Ammon's horn (tissue), 1 donor: ENCODE results near the gene LAX1.
"Not testable (repeated sequence)": the region's sequence is repeated elsewhere in the genome, so short reads cannot be mapped to it uniquely, and the experiment has no call there.

ENCODE experiments used
- DNase-seq: peaks from one replicate; pipeline ENCODE4 v3.0.0-alpha.2; 2016; ENCODE audit warnings: low spot score

LAX1 gene, protein sequence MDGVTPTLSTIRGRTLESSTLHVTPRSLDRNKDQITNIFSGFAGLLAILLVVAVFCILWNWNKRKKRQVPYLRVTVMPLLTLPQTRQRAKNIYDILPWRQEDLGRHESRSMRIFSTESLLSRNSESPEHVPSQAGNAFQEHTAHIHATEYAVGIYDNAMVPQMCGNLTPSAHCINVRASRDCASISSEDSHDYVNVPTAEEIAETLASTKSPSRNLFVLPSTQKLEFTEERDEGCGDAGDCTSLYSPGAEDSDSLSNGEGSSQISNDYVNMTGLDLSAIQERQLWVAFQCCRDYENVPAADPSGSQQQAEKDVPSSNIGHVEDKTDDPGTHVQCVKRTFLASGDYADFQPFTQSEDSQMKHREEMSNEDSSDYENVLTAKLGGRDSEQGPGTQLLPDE

DNA sequence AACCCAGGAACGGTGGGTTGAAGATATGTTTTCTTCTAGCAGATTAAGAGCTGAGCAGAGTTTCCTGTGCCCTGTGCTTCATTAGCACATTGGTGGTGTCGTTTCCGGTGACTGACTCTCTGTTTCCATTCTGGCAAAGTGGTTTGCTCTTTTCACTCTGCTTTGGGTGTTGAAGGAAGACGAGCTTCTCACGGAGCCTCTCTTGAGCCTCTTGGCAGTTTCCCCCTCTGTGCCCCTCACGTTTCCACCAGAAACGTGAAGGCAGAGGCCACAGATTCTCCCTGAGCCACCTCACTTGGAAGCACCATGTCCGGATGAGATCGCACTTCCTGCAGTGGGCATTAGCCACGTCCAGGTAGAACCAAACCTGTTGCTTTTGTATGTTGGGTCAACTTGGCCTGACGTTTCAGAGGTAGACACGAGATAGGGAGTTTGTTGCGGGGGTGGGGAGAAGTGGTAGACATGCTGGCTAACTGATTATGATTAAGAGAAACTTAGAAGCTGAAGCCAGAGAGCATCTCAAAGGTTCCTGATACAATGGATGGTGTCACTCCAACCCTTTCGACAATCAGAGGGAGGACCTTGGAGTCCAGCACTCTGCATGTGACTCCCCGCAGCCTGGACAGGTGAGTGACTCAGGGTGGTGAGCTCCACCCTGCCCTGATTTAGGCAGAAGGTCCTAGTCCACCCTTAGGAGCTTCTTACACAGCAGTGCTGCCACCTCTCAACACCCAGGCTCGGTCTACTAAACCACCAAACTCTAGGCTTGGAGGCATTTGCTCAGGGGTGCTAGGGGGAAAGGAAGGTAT lies at the start of gene LAX1:
Gene LAX1, plus strand, starts transcription at position 155 of the 809 bp plus-strand sequence. Its CDS starts 383 bp downstream, at position 538.
- no peak for DNase-seq

DNA sequence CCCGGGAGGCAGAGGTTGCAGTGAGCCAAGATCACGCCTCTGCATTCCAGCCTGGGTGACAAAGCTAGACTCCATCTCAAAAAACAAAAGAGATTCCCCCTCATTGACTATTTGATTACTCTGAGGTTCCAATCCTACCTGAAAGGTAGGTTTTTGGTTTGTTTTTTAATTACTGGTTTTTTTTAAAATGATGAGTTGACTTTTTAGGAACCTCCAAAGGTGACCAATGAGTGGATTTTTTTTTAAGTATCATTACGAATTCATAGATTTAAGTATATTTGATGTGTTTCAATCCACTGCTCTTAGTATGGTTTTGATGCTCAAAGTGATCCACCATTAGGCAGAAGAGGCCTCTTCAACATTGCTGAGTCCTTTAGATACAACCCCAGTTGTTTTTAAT lies 47.9 kb upstream of the LAX1 start:
- no peak for DNase-seq

DNA sequence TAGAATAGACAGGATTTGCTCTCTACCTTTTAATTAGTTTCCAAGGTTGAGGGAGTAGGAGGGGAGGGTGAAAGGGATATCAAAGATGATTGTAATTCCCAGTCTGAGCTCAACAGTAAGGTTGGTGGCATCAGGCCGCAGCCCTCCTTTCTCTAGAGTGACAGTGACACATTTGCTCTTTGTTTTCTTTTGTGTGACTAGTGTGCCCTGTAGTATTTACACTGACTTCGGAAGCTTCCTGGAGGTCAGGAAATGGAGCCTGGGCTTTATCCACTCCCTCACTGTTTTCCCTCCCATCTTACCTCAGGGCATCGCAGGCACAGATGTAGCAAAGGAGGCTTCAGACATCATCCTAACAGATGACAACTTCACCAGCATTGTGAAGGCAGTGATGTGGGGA lies 44.7 kb upstream of the LAX1 start:
- no peak for DNase-seq

DNA sequence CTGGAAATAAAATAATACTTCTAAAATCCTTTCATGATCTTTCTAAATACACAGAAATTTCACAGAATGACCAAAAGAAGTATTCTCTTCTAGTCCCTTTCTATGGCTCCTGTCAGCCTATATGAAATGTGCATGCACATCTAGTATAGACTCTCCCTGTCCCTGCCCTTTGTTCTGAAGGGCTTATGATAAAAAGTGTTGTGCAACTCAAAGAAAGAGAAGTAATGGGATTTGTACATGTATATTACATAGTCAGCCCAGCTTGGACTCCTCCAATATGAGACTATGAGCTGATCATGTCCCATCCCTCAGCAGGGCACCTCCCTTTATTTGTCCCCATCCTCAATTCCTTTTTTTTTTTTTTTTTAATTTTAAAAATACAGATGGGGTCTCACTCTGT lies 42.1 kb upstream of the LAX1 start:
- no peak for DNase-seq

DNA sequence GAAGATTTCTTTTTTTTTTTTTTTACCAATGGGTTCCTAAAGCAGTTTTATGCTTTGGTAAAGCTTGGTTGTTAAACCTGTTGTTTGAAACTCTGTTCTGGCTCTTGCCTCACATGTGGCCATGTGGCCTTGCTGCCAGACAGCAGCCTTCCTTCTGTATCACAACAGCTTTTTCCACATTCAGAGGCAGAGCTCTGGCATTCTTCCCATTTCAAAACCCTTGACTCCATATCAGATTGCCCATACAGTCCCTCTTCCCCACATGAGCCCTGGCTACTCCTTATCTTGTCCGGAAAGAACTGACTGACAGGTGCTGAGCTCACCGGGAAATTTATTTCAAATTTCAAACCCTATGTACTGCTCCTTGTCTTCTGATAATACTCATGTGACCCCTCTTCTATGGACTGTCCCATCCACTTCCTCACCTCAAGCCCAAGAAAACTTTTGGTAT lies 38.5 kb upstream of the LAX1 start:
- DNase-seq, result no peak

DNA sequence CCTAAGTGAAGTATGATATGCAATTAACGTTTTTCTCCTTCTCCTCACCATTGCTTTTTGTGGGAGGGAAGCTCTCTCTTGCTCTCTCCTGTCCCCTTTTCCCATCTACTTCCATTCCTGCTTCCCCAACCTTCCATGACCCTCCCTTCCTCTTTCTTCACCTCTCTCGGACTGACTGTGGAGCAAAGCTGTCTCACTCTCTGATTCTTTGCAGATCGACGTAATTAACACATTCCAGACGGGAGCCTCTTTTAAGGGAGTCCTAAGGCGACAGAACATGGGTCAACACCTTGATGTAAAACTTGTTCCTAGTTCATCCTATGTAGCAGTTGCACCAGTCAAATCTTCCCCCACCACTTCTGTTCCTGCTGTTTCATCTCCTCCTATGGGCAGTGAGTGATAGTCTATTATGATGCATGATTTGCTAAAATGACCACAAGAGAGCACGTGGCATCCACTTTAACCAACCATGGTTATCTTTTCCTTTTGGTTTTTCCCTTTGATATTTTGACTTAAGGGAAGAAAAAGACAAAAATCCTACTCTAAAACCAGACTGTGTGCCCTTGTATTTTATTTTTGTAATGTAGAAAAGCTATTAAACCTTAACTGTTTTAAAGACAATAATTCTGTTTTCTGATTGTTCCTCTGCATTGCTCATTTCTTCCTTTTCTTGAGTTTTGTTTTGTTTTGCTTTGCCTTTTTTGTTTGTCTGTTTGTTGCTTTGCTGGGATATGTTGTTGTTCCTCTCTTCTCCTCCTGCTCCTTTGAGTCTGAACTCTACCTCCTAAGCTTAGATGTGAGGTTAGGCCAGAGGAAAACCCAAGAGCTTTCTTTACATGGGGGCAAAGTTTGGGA lies 31.7 kb upstream of the LAX1 start:
- DNase-seq, result no peak

DNA sequence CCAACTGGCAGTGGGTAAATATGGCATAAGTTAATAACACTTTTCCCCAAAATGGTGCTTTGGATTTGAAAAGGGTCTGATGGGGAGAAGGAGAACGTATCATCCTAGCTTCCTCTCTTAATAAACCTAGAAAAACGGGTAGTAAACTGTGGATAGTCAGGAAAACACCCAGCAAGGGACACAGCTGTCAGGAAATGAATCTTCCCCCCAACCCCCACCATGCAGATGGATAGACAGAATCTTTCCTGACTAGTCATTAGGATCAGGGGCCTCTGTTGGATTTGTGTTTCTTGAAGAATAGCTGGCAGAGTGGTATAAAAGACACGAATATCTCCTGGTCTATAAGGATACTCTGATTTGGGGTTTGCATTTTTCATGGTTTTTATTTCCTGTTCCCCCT lies 22.5 kb upstream of the LAX1 start:
- DNase-seq, result no peak

DNA sequence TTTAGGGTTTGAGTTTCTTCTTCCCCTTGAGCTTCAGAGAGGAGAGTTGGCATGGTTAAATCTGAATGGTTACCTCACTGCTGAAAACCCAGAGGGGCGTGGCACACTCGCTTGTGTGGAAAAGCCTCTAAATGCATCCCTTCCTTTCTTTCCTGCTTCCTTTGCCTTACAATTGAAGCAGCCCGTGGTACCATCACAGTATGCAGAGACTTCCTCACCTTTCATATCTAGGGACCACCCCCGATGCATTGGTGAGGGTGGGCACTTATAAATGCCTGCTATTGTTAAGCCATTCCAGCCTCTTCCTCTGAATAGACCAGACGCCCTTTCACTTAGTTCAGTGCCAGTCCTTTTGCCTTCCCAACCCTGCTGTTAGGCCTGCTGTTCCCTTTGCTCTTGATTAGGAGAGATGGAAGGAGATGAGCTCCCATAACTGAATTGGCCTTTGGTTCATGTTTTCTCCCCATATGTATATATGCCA lies 21.9 kb upstream of the LAX1 start:
- no peak for DNase-seq

DNA sequence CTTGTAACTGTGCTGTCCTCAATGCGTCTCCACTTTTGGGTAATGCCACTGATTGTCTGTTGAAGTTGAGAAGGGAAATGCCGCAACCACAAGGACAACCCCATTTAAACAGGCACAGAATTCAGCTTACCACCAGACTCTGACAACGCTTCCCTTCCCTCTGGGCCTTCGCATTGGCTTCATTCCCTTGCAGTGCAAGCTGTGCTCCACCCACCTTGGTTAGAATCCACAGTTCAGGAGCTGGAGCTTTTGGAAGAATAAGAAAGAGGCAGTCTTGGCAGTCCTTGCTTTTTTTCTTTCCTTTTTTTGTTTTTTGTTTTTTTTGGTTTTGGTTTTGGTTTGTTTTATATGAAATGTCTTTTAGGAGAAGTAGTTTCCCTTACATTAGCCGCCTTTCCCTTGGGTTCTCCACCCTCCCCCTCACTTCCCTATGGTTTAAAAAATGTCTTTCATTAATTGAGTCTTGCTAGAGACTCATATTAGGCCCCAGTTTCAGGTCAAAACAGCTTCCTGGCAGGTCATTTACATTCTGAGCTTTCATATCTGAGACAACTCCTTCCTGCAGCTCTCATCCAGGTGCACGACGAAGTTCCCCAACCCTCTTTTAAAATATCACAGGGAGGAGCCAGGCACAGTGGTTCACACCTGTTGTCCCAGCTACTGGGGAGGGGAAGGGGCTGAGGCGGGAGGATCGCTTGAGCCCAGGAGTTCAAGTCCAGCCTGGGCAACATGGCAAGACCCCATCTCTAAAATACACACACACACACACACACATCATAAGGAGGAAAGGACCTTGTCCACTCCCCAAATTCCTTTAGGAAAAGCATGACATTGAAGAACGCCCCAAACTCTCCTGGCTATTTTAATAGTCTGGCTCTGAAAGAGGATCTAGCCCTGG lies 20.7 kb upstream of the LAX1 start:
- peak; percentile 87 for DNase-seq

DNA sequence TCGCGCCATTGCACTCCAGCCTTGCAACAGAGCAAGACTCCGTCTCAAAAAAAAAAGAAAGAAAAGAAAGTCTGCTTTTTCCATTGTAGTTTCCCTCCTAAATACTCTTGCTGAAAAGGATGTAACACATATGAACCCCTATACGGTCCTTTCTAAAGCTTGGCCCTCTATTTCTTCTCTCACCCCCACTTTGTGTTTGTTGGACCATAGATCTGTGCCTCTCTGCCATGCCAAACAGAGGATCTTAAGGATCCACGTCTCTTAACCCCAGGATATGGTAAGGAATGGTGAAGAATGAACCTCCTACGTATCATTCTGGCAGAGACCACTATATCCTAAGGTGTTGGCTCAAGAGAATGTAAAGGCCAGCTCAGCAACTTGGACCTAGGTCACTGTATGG lies 18.7 kb upstream of the LAX1 start:
- DNase-seq, result no peak

DNA sequence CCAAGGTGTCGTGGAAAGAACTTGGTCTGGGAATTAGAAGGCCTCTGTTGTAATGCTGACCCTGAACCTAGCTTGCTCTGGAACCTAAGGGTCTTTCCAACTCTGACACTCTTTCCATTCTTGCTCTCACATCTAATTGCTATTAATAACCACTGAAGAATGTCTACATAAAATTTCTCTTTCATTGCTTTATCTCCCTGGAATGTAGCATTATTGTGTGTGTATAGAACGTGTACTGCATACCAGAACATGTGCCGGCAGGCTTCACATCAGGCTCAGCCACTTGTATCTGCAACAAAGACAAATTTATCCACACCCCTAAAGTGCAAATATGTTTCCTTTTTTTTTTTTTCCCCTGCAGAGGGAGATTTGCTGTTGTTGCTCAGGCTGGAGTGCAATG lies 13.9 kb upstream of the LAX1 start:
- no peak for DNase-seq

DNA sequence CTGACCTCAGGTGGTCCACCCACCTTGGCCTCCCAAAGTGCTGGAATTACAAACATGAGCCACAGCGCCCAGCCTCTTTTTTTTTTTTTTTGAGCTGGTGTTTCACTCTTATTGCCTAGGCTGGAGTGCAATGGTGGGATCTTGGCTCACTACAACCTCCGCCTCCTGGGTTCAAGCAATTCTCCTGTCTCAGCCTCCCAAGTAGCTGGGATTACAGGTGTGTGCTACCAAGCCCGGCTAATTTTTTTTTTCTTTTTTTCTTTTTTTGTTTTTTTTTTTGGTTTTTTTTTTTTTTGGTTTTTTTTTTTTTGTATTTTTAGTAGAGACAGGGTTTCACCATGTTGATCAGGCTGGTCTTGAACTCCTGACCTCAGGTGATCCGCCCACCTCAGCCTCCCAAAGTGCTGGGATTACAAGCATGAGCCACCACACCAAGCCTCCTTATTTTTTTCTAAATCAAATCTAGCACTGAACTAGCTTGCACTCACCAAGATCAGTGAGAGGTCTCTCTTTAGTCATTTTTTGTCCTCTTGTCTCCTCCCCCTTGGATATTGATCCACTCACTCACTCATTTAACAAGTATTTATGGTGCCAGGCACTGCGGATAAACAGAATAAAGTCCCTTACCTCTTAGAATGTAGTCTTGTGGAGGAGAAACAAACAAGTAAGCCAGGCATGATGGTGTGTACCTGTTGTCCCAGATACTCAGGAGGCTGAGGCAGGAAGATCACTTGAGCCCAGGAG lies 13.2 kb upstream of the LAX1 start:
- not testable (repeated sequence) for DNase-seq

DNA sequence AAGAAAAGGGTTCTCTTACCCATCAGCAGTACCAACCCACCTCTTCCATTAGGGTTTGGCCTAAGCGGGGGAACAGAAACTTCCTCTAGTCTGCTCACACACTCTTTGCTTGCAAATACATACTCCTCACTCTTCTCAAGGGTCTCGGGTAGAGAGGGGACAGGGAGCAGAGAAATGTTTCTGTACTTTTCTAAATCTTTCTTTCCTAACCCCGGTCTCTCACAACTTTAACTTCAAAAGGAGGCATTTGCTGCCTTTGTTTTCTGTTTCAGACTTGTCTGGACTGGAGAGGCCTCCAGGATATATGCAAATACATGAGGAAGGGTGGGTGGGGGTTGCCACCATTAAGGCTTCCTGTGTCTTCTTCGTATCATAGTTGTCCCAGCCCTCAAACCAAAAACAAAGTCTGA lies 10.5 kb upstream of the LAX1 start:
- DNase-seq, result no peak

DNA sequence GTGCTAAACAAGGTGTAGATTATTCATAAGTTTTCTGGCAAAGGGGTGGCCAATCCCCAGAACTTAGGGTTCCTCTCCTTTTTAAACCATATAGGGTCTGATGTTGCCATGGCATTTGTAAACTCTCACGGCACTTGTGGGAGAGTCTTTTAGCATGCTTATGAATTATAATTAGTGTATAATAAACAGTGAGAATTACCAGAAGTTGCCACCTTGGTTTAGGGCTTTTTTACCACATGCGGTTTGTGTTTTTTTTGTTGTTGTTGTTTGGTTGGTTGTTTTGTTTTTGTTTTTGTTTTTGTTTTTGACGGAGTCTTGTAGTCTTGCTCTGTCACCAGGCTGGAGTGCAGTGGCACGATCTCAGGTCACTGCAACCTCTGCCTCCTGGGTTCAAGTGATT lies 8.9 kb upstream of the LAX1 start:
- DNase-seq, result no peak

DNA sequence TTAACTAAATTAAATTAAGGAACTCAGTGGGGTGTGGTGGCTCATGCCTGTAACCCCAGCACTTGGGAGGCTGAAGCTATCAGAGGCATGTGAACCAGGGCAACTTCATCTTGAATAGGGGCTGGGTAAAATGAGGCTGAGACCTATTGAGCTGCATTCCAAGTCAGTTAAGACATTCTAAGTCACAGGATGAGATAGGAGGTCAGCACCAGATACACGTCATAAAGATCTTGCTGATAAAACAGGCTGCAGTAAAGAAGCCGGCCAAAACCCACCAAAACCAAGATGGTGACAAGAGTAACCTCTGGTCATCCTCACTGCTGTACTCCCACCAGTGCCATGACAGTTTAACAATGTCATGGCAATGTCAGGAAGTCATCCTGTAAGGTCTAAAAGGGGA lies 6.2 kb upstream of the LAX1 start:
- not testable (repeated sequence) for DNase-seq

DNA sequence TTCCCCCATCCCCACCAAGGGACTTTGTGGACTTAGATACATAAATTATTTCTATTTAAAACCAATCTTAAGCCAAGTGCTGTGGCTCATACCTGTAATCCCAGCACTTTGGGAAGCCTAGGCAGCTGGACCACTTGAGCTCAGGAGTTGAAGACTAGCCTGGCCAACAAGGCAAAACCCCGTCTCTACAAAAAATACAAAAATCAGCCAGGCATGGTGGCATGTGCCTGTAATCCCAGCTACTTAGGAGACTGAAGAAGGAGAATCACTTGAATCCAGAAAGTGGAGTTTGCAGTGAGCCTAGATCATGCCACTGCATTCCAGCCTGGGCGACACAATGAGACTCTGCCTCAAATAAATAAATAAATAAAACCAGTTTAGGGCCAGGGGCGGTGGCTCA lies 4.5 kb upstream of the LAX1 start:
- DNase-seq, result no peak

DNA sequence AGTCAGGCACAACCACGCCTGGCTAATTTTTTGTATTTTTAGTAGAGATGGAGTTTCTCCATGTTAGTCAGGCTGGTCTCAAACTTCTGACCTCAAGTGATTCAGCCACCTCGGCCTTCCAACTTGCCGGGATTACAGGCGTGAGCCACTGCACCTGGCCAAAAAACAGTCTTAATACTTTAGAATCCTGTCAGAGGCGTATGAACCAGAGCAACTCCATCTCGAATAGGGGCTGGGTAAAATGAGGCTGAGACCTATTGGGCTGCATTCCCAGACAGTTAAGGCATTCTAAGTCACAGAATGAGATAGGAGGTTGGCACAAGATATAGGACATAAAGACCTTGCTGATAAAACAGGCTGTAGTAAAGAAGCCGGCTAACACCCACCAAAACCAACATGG lies 3.0 kb upstream of the LAX1 start:
- DNase-seq, result not testable (repeated sequence)

DNA sequence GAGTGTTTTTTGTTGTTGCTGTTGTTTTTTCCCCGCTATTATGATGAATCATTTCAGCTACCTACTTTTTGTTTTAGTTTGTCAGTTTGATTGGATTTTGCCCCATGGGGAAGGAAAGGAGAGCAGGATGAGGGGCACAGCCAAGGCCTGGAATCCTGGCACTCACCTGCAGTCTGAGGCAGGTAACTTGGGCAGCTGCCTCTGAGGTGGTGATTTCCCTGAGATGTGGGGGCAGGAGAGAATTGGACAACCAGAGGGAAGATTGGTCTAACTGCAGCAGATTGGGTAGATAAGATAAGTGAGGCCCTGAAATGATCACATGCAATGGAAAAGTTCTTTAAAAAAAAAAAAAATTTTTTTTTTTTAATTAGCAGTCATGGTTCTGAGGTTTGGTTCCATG lies 1.5 kb upstream of the LAX1 start:
- no peak for DNase-seq

DNA sequence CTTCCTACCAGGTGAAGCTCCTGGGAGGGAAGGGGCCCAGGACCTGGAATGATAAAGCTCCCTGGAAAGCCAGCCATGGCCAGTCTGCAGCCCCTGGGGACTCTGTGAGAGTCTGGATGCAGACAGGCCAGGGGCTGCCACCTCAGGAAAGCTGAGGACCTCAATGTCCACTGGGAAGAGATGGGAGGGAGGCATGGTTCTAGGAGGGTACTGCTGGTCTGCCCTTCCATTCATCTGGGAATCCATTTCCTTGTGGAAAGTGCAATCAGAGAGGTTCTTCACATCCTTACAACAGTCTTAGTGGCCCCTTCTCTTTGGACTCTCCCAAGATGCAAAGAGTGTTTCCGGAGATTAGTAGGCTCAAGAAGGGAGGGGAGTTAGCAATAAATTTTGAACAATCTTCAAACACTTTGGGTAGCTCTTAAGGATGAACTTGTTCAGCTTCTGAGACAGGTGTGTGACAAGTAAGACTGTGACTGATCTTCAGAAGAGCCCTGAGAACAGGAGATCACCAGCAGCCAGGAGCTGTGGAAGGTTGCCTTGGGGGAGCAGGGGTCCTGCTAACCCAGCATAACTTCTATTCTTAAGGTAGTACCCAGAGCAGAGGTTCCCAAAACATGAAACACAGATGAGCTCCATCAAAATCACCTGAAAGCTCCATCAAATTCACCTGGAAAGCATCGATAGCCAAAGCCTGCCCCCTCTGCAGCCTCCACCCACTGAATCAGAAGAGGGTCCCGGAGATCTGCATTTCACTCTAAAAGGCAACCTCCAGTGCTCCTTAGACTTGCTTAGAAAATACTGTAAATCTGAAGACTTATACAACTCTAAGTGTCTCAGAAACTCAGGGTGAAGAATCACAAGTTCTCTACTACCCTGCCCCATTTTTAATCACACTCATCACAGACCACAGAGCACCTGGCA lies 616 bp upstream of the LAX1 start:
- no peak for DNase-seq
